ENCODE results near the gene ITGA2. TPM values are rescaled to one million over a fixed set of nuclear protein-coding genes. Genes with fewer than 3 reads are reported as not detected.

ITGA2 gene
- total RNA-seq, 1 experiment from 2014 or later, result 13.6 TPM

GRCh38 chr5:53003144-53003543 lies 14.0 kb downstream of the ITGA2 start:
- H3K4me1 Mint-ChIP-seq (ENCODE audit: low read depth, unreplicated experiment), result no peaks in the 10 kb centered on the region
- H3K36me3 Mint-ChIP-seq (ENCODE audit: insufficient read depth, unreplicated experiment), result peaks cover 27% of the 10 kb centered on the region
- intact Hi-C loops (cut with micrococcal nuclease; ENCODE audit: unreplicated experiment), result no loop called here
- no peaks in the 10 kb centered on the region for H3K9me3 Mint-ChIP-seq (ENCODE audit: unreplicated experiment)
- BruUV-seq (replicated peaks), result no TSS peak
- TF ChIP-seq CTCF (IDR thresholded peaks at IDR 0.05; ENCODE audit: insufficient read depth in 1 of 2, low read depth in 1 of 2, low read length in 1 of 2, severe bottlenecking in 1 of 2, unreplicated experiment in 1 of 2), result no peak
- H3K4me1 ChIP-seq, result no peaks in the 10 kb centered on the region
- H3K27me3 Mint-ChIP-seq (ENCODE audit: insufficient read depth, unreplicated experiment), result no peaks in the 10 kb centered on the region
- no peak overlapping the region for H3K4me3 ChIP-seq (ENCODE audit: low read depth, low read length)
- no peak overlapping the region for H3K27ac Mint-ChIP-seq (ENCODE audit: unreplicated experiment)
- H3K9me3 ChIP-seq, result no peaks in the 10 kb centered on the region
- no peak for DNase-seq
- H3K4me3 Mint-ChIP-seq (ENCODE audit: unreplicated experiment), result no peak overlapping the region
- ChIA-PET POLR2A (no interaction called here), CTCF (interaction anchor here (0.6 kb wide), 1 partner anchor 54 kb away, joined by 3 read pairs; no protein-coding TSS in a partner anchor)
- H3K36me3 ChIP-seq (ENCODE audit: control insufficient read depth, insufficient read depth, low read length), result no peaks in the 10 kb centered on the region; the same call in 1 of the 2 replicates
- H3K27me3 ChIP-seq (replicated peaks; ENCODE audit: control insufficient read depth, insufficient read depth, low read length), result no peaks in the 10 kb centered on the region

- Mint-ChIP-seq H3K9me3 (ENCODE audit: unreplicated experiment) (no peaks in the 10 kb centered on the region), H3K4me1 (ENCODE audit: low read depth, unreplicated experiment) (no peaks in the 10 kb centered on the region), H3K36me3 (ENCODE audit: insufficient read depth, unreplicated experiment) (peaks cover 20% of the 10 kb centered on the region), H3K27ac (ENCODE audit: unreplicated experiment) (no peak overlapping the region), H3K27me3 (ENCODE audit: insufficient read depth, unreplicated experiment) (no peaks in the 10 kb centered on the region), H3K4me3 (ENCODE audit: unreplicated experiment) (no peak overlapping the region)
- H3K4me3 ChIP-seq (ENCODE audit: low read depth, low read length), result no peak overlapping the region
- DNase-seq, result no peak
- ChIA-PET CTCF (no interaction called here), POLR2A (no interaction called here)
- H3K9me3 ChIP-seq, result no peaks in the 10 kb centered on the region
- no TSS peak for BruUV-seq (replicated peaks)
- intact Hi-C loops (cut with micrococcal nuclease; ENCODE audit: unreplicated experiment), result no loop called here
- H3K4me1 ChIP-seq, result no peaks in the 10 kb centered on the region
- H3K36me3 ChIP-seq (ENCODE audit: control insufficient read depth, insufficient read depth, low read length), result no peaks in the 10 kb centered on the region; the same call in 1 of the 2 replicates
- H3K27me3 ChIP-seq (replicated peaks; ENCODE audit: control insufficient read depth, insufficient read depth, low read length), result no peaks in the 10 kb centered on the region
- TF ChIP-seq CTCF (IDR thresholded peaks at IDR 0.05; ENCODE audit: insufficient read depth in 1 of 2, low read depth in 1 of 2, low read length in 1 of 2, severe bottlenecking in 1 of 2, unreplicated experiment in 1 of 2), result no peak
These were observed 18.0 kb downstream of the ITGA2 start for GRCh38 chr5:53006911-53007890.

GRCh38 chr5:53008751-53009150 lies 19.6 kb downstream of the ITGA2 start:
- POLR2A ChIA-PET, result no interaction called here
- no TSS peak for BruUV-seq (replicated peaks)
- no peaks in the 10 kb centered on the region; the same call in 1 of the 2 replicates for H3K36me3 ChIP-seq (ENCODE audit: control insufficient read depth, insufficient read depth, low read length)
- no peaks in the 10 kb centered on the region for H3K27me3 Mint-ChIP-seq (ENCODE audit: insufficient read depth, unreplicated experiment)
- intact Hi-C loops (cut with micrococcal nuclease; ENCODE audit: unreplicated experiment), result no loop called here
- CTCF ChIA-PET, result no interaction called here
- H3K27ac Mint-ChIP-seq (ENCODE audit: unreplicated experiment), result no peak overlapping the region
- no peak overlapping the region for H3K4me3 Mint-ChIP-seq (ENCODE audit: unreplicated experiment)
- H3K36me3 Mint-ChIP-seq (ENCODE audit: insufficient read depth, unreplicated experiment), result peaks cover 10% of the 10 kb centered on the region
- H3K4me1 ChIP-seq, result no peaks in the 10 kb centered on the region
- no peaks in the 10 kb centered on the region for H3K27me3 ChIP-seq (replicated peaks; ENCODE audit: control insufficient read depth, insufficient read depth, low read length)
- no peaks in the 10 kb centered on the region for H3K9me3 ChIP-seq
- DNase-seq, result no peak
- H3K4me3 ChIP-seq (ENCODE audit: low read depth, low read length), result no peak overlapping the region
- no peaks in the 10 kb centered on the region for H3K4me1 Mint-ChIP-seq (ENCODE audit: low read depth, unreplicated experiment)
- H3K9me3 Mint-ChIP-seq (ENCODE audit: unreplicated experiment), result no peaks in the 10 kb centered on the region
- no peak for TF ChIP-seq CTCF (IDR thresholded peaks at IDR 0.05; ENCODE audit: insufficient read depth in 1 of 2, low read depth in 1 of 2, low read length in 1 of 2, severe bottlenecking in 1 of 2, unreplicated experiment in 1 of 2)

Measured in Caco-2 (cell line).